ENCODE results near the gene PABPC4L. TPM values are rescaled to one million over a fixed set of nuclear protein-coding genes. Genes with fewer than 3 reads are reported as not detected.
"Not testable (repeated sequence)": the region's sequence is repeated elsewhere in the genome, so short reads cannot be mapped to it uniquely, and the experiment has no call there.

PABPC4L gene
- total RNA-seq, result not detected

GRCh38 chr4:134201216-134202161 lies at the start of gene PABPC4L:
PABPC4L (minus strand) TSS chr4:134201789; CDS start chr4:134201019, 770 bp downstream.
- Mint-ChIP-seq H3K4me1 (ENCODE audit: low read depth) (no peaks in the 10 kb centered on the region), H3K36me3 (ENCODE audit: insufficient read depth in 2 of 2) (peaks cover 0 to 2% of the 10 kb centered on the region in 2 donors), H3K27ac (no peak within 1 kb of the TSS), H3K27me3 (ENCODE audit: low read depth) (no peaks in the 10 kb centered on the region), H3K9me3 (peaks cover 4 to 8% of the 10 kb centered on the region in 2 donors), H3K4me3 (no peak within 1 kb of the TSS)
- DNase-seq, result no peak
- no peak for ATAC-seq (replicated peaks in 1 of 2)

GRCh38 chr4:134251322-134251721 lies 49.7 kb upstream of the PABPC4L start:
- Mint-ChIP-seq H3K36me3 (ENCODE audit: insufficient read depth in 2 of 2) (no peaks in the 10 kb centered on the region), H3K4me3 (no peak overlapping the region), H3K4me1 (ENCODE audit: low read depth) (no peaks in the 10 kb centered on the region), H3K27me3 (ENCODE audit: low read depth) (no peaks in the 10 kb centered on the region), H3K9me3 (peaks cover 5 to 11% of the 10 kb centered on the region in 2 donors), H3K27ac (no peak overlapping the region)
- ATAC-seq (replicated peaks in 1 of 2) (no peak), DNase-seq (no peak)

- Mint-ChIP-seq H3K9me3 (peaks cover 0 to 2% of the 10 kb centered on the region in 2 donors), H3K4me1 (ENCODE audit: low read depth) (no peaks in the 10 kb centered on the region), H3K27me3 (ENCODE audit: low read depth) (no peaks in the 10 kb centered on the region), H3K27ac (no peak overlapping the region), H3K36me3 (ENCODE audit: insufficient read depth in 2 of 2) (no peaks in the 10 kb centered on the region), H3K4me3 (no peak overlapping the region)
- DNase-seq (no peak), ATAC-seq (replicated peaks in 1 of 2) (no peak)
These were observed 42.4 kb upstream of the PABPC4L start for GRCh38 chr4:134243742-134244713.

GRCh38 chr4:134219043-134219442 lies 17.5 kb upstream of the PABPC4L start:
- ATAC-seq (replicated peaks in 1 of 2) (no peak), DNase-seq (no peak)

GRCh38 chr4:134216411-134216810 lies 14.8 kb upstream of the PABPC4L start:
- no peak overlapping the region for H3K4me3 Mint-ChIP-seq
- ATAC-seq (replicated peaks in 1 of 2), result no peak

More at GRCh38 chr4:134219043-134219442, 17.5 kb upstream of the PABPC4L start:
- Mint-ChIP-seq H3K27me3 (ENCODE audit: low read depth) (no peaks in the 10 kb centered on the region), H3K9me3 (peaks cover 9 to 11% of the 10 kb centered on the region in 2 donors), H3K4me3 (no peak overlapping the region), H3K27ac (no peak overlapping the region), H3K36me3 (ENCODE audit: insufficient read depth in 2 of 2) (no peaks in the 10 kb centered on the region), H3K4me1 (ENCODE audit: low read depth) (no peaks in the 10 kb centered on the region)

GRCh38 chr4:134215620-134216344 lies 14.2 kb upstream of the PABPC4L start:
- DNase-seq (no peak), ATAC-seq (replicated peaks in 1 of 2) (no peak)
- Mint-ChIP-seq H3K36me3 (ENCODE audit: insufficient read depth in 2 of 2) (no peaks in the 10 kb centered on the region), H3K4me3 (no peak overlapping the region), H3K9me3 (peaks cover 6 to 10% of the 10 kb centered on the region in 2 donors), H3K4me1 (ENCODE audit: low read depth) (no peaks in the 10 kb centered on the region), H3K27ac (no peak overlapping the region), H3K27me3 (ENCODE audit: low read depth) (no peaks in the 10 kb centered on the region)

More at GRCh38 chr4:134216411-134216810, 14.8 kb upstream of the PABPC4L start:
- H3K27ac Mint-ChIP-seq, result no peak overlapping the region
- no peaks in the 10 kb centered on the region for H3K27me3 Mint-ChIP-seq (ENCODE audit: low read depth)
- H3K36me3 Mint-ChIP-seq (ENCODE audit: insufficient read depth in 2 of 2), result no peaks in the 10 kb centered on the region
- DNase-seq, result no peak
- H3K9me3 Mint-ChIP-seq, result peaks cover 6 to 10% of the 10 kb centered on the region in 2 donors
- H3K4me1 Mint-ChIP-seq (ENCODE audit: low read depth), result no peaks in the 10 kb centered on the region

GRCh38 chr4:134207955-134208354 lies 6.4 kb upstream of the PABPC4L start:
- not testable (repeated sequence) for H3K36me3 Mint-ChIP-seq (ENCODE audit: insufficient read depth in 2 of 2); DNase-seq; H3K27ac Mint-ChIP-seq; H3K4me1 Mint-ChIP-seq (ENCODE audit: low read depth); H3K4me3 Mint-ChIP-seq; H3K9me3 Mint-ChIP-seq; ATAC-seq (replicated peaks in 1 of 2); H3K27me3 Mint-ChIP-seq (ENCODE audit: low read depth)

GRCh38 chr4:134202166-134202956 lies 772 bp upstream of the PABPC4L start:
- no peak overlapping the region for H3K27ac Mint-ChIP-seq
- DNase-seq (no peak), ATAC-seq (replicated peaks in 1 of 2) (no peak)
- H3K36me3 Mint-ChIP-seq (ENCODE audit: insufficient read depth in 2 of 2), result peaks cover 0 to 2% of the 10 kb centered on the region in 2 donors
- no peak overlapping the region for H3K4me3 Mint-ChIP-seq
- H3K9me3 Mint-ChIP-seq, result peaks cover 4 to 8% of the 10 kb centered on the region in 2 donors
- H3K4me1 Mint-ChIP-seq (ENCODE audit: low read depth), result no peaks in the 10 kb centered on the region
- H3K27me3 Mint-ChIP-seq (ENCODE audit: low read depth), result no peaks in the 10 kb centered on the region

GRCh38 chr4:134200811-134201215 lies 776 bp downstream of the PABPC4L start:
- no peak for DNase-seq
- Mint-ChIP-seq H3K27ac (no peak overlapping the region), H3K4me1 (ENCODE audit: low read depth) (no peaks in the 10 kb centered on the region), H3K36me3 (ENCODE audit: insufficient read depth in 2 of 2) (peaks cover 0 to 2% of the 10 kb centered on the region in 2 donors), H3K4me3 (no peak overlapping the region), H3K27me3 (ENCODE audit: low read depth) (no peaks in the 10 kb centered on the region), H3K9me3 (peaks cover 4 to 8% of the 10 kb centered on the region in 2 donors)
- no peak for ATAC-seq (replicated peaks in 1 of 2)

- Mint-ChIP-seq H3K4me3 (no peak overlapping the region), H3K27me3 (ENCODE audit: low read depth) (no peaks in the 10 kb centered on the region), H3K36me3 (ENCODE audit: insufficient read depth in 2 of 2) (no peaks in the 10 kb centered on the region), H3K4me1 (ENCODE audit: low read depth) (no peaks in the 10 kb centered on the region), H3K9me3 (peaks cover 9 to 13% of the 10 kb centered on the region in 2 donors), H3K27ac (no peak overlapping the region)
- DNase-seq, result no peak
- no peak for ATAC-seq (replicated peaks in 1 of 2)
These were observed 11.6 kb downstream of the PABPC4L start for GRCh38 chr4:134189949-134190348.

GRCh38 chr4:134189480-134189879 lies 12.1 kb downstream of the PABPC4L start:
- H3K27me3 Mint-ChIP-seq (ENCODE audit: low read depth), result no peaks in the 10 kb centered on the region
- ATAC-seq (replicated peaks in 1 of 2) (no peak), DNase-seq (no peak)
- H3K27ac Mint-ChIP-seq, result no peak overlapping the region
- no peaks in the 10 kb centered on the region for H3K4me1 Mint-ChIP-seq (ENCODE audit: low read depth)
- H3K4me3 Mint-ChIP-seq, result no peak overlapping the region
- peaks cover 9 to 13% of the 10 kb centered on the region in 2 donors for H3K9me3 Mint-ChIP-seq
- no peaks in the 10 kb centered on the region for H3K36me3 Mint-ChIP-seq (ENCODE audit: insufficient read depth in 2 of 2)

- H3K27ac Mint-ChIP-seq, result no peak overlapping the region
These were observed 22.9 kb downstream of the PABPC4L start for GRCh38 chr4:134178706-134179105.

More at GRCh38 chr4:134178706-134179105, 22.9 kb downstream of the PABPC4L start:
- ATAC-seq (replicated peaks in 1 of 2) (no peak), DNase-seq (no peak)
- no peak overlapping the region for H3K4me3 Mint-ChIP-seq
- H3K36me3 Mint-ChIP-seq (ENCODE audit: insufficient read depth in 2 of 2), result peaks cover 0 to 1% of the 10 kb centered on the region in 2 donors
- H3K4me1 Mint-ChIP-seq (ENCODE audit: low read depth), result no peaks in the 10 kb centered on the region
- H3K27me3 Mint-ChIP-seq (ENCODE audit: low read depth), result no peaks in the 10 kb centered on the region
- peaks cover 4 to 8% of the 10 kb centered on the region in 2 donors for H3K9me3 Mint-ChIP-seq

All from activated T-cell treated with anti-CD3 and anti-CD28 coated beads, Interleukin-2, amount 50 U/mL, for 72 hours (primary cell).